Cardiac fibroblast (primary cell): Measurements from ENCODE around the gene LETM1.

ENCODE experiments used
- DNase-seq, 2 donors: peaks; one replicate each; pipeline versions ENCODE4 v3.0.0 to v3.0.0-alpha.2; 2010; ENCODE audit warnings: low read depth in 2 of 2
- H3K4me3 ChIP-seq, 2 donors: replicated peaks in 1 of 2; 1 replicate in 1 of 2; 2 replicates in 1 of 2; pipeline ENCODE4 v1.5.1; 2011; ENCODE audit warnings: low read depth in 2 of 2, low read length in 2 of 2, mild to moderate bottlenecking in 2 of 2, moderate library complexity in 1 of 2
- TF ChIP-seq, protein P1 (sequence below): IDR thresholded peaks from one replicate; pipeline ENCODE4 v1.5.1; 2011; ENCODE audit warnings: low read depth, mild to moderate bottlenecking, low read length, inconsistent platforms

The LETM1 gene

DNA sequence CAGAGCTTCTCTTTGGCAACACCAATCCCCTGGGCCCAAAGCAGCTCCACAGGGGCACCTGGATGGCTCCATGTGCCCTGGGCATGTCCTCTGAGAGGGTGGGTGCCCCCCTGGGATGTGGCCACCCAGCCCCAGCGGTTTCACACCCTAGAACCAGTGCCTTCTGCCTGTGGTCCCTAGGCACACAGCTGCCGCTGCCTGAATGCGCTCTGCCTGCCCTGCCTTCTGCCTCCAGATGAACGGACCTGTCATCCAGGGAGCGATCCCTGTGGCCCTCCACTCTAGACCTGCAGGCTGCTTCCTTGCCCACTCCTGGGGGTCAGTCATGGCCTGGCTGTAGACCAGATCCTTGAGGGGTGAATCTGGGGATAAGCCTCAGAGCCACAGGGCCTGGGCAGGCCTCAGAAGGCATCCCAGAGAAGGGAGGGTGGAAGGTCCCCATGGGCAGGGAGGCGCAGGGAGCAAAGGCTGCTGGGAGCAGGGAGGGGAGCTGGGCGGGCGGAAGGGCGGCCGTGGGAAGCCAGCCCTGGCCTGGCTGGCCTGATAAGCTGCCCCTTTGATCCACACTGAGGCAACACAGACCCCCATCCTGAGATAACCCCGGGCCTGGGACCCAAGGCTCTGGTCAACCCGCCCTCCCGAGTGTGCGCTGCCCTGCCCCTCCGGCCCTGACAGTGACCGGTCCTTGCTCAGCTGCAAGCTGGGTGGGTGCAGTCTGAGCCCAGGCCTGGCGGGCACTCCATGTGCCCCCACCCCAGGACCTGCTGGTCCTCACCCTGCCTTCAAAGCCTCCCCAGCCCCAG is 71.0 kb downstream of the LETM1 start:
- no peak overlapping the region for H3K4me3 ChIP-seq
- TF ChIP-seq, protein P1, sequence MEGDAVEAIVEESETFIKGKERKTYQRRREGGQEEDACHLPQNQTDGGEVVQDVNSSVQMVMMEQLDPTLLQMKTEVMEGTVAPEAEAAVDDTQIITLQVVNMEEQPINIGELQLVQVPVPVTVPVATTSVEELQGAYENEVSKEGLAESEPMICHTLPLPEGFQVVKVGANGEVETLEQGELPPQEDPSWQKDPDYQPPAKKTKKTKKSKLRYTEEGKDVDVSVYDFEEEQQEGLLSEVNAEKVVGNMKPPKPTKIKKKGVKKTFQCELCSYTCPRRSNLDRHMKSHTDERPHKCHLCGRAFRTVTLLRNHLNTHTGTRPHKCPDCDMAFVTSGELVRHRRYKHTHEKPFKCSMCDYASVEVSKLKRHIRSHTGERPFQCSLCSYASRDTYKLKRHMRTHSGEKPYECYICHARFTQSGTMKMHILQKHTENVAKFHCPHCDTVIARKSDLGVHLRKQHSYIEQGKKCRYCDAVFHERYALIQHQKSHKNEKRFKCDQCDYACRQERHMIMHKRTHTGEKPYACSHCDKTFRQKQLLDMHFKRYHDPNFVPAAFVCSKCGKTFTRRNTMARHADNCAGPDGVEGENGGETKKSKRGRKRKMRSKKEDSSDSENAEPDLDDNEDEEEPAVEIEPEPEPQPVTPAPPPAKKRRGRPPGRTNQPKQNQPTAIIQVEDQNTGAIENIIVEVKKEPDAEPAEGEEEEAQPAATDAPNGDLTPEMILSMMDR = no peak
- peak in 1 of 2 donors; percentile 10 for DNase-seq

DNA sequence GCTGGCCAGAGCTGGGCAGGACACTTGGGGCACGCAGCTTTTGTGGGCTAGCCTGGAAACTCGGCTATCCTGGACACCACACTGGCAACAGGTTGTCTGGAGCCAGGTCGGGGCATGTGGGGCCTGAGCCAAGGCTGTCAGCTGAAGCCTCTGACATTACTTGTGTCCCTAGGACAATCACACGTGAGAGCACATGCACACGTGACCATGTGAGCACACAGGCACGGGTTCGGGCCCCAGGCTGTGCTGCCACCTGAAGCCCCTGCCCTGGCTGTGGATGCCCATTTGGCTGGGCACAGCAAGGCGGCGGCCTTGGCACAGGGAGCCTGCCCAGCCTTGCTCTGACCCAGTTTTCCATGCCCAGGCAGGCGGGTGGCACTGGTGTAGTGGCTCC is 71.6 kb downstream of the LETM1 start:
- H3K4me3 ChIP-seq = no peak overlapping the region
- TF ChIP-seq, protein P1 = no peak

DNA sequence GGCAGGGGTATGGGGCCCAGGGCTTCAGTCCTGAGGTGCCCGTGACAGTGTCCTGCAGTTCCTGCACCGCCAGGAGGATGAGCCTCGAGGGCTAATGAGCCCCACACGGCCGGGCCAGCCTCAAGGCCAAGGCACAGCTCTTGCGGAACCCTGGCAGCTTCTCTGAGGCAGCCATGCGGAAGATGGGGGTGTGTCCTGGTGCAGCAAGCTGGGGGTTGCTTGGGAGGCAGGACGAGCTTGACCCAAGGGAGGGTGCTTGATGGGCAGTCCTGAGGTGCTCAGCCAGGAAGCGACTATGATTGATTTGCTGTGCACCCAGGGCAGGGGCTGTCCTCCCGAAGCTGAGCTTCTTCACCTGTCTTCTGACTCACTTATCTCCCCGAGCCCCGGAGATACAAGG is 72.0 kb downstream of the LETM1 start:
- no peak for DNase-seq
- H3K4me3 ChIP-seq = no peak overlapping the region
- TF ChIP-seq, protein P1 = no peak

More for the DNA sequence above, 71.6 kb downstream of the LETM1 start:
- no peak for DNase-seq

DNA sequence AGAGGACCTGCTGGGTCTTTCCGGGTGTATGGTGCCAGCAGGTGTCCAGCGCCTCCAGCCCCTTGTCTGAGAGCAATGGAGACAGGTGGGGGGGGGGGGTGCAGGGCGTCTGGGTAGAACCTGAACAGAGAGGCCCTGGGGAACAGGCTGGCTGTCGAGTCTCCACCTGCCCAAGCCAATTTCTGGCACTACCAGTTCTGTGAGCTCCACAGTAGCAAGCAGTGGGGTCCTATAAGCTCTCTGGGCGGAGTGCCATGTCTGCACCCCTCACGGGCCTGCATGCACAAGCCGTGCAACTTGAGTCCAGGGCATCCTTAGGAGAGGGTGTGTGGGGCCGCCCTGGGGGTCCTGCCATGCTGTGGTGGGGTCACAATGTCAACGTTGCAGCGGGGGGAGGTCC is 72.9 kb downstream of the LETM1 start:
- no peak for DNase-seq
- no peak overlapping the region for H3K4me3 ChIP-seq
- TF ChIP-seq, protein P1 = no peak

DNA sequence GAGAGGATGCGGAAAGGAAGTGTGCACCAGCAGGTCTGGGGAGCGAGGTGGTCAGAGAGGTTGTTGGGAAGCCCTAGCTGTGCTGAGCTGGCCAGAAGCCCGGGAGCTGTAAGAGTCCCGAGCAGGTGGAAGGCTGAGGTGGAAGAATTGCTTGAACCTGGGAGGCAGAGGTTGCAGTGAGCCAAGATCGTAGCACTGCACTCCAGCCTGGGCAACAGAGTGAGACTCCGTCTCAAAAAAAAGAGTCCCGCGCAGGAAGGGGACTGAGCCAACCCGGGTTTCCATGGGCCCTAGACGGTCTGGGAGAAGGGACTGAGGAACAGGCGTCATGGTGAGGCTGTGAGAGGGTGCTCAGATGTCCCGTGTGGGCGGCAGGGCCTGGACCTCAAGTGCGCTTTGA is 75.5 kb downstream of the LETM1 start:
- H3K4me3 ChIP-seq = no peak overlapping the region
- TF ChIP-seq, protein P1 = no peak
- DNase-seq = no peak

DNA sequence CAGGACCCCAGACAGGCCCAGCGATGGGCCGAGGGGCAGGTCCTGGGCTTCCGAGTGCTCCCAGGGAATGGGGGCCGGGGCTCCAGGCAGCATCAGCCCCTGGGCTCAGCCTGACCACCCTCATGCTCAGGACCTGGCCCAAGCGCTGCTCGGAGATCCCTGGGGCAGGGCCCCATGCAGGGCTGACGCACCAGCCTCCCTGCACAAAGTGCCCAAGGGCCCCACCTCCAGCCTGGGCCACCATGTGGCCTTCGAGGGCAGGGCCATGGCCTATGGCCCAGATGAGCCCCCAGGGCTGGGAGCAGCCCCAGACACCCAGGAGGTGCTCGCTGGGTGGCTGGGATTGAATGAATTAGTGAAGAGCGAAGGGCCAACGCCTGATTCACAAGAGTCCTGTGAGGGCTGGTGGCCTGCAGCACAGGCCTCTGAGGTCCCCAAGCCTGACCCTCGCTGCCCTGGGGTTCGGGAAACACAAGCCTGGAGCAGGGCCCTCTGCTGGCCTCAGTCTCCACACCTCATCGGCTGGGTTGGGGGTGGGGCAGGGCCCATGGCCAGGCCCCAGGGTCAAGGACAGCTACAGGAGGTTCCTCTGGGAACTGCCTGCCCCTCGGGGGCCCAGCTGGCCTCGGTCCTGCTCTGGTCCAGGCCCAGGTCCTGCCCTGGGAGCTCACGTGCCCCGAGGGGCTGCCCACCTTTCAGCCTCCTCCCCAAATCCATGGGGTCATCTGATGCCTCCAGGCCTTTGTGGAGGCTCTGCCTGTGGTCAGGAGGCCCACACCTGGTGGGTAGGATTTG is 76.2 kb downstream of the LETM1 start:
- H3K4me3 ChIP-seq = no peak overlapping the region
- DNase-seq = no peak
- TF ChIP-seq, protein P1 = no peak
